Dermis blood vessel endothelial cell (primary cell): ENCODE measurements around the gene C1orf35. TPM values are rescaled to one million over a fixed set of nuclear protein-coding genes. Genes with fewer than 3 reads are reported as not detected.
"Not testable (repeated sequence)": the region's sequence is repeated elsewhere in the genome, so short reads cannot be mapped to it uniquely, and the experiment has no call there.

Experiments
- DNase-seq: peaks from one replicate; pipeline ENCODE4 v3.0.0; 2010
- total RNA-seq: library from RNA; depleted of rRNA; stranded (reverse); fragments of >200 nt; gene quantifications from 2 replicates; pipeline ENCODE4 v1.2.3, GENCODE V29; 2014

Gene C1orf35
- total RNA-seq, 1 donor from 2014 or later: 18.5 TPM

- DNase-seq: no peak
These were observed 39.1 kb upstream of the C1orf35 start for GRCh38 chr1:228142155-228142691.

DNA sequence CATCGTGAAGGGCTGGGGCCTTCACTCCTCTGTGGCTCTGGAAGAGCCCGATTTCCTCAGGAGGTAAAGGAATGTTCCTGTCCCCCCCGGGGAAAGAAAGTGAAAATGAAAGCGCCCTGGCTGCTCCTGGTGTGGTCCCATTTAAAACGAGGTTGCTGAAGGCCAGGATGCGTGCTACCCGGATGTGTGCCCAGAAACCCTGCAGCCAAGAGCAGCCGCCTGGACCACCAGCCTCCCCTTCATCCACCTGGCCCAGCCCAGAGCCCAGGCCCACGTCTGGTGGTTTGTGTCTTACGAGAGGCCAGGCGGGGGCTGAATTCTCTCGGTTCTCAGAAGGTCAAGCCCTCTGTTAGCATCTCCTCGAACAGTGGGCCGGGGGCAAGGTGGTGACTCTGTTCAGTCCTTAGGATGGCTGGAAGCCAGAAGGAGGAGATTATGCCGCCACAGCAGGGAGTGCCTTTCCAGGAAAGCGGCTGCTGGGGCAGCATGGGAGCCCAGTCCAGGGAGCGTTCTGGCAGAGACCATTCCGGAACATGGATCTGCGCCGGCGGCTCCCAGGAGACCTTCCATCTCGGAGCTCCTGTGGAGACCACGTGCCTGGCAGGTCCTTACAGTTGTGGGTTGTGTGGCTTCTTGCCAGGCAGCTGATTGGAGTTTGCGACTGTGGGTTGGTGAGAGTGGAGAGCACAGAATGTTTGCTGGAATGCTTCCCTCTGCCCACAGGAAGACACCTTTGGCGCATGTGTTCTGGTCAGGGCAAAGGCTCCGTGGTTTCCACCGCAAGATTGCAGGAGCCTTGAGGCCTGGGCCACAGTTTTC is 38.3 kb upstream of the C1orf35 start:
- peak; percentile 70 for DNase-seq

DNA sequence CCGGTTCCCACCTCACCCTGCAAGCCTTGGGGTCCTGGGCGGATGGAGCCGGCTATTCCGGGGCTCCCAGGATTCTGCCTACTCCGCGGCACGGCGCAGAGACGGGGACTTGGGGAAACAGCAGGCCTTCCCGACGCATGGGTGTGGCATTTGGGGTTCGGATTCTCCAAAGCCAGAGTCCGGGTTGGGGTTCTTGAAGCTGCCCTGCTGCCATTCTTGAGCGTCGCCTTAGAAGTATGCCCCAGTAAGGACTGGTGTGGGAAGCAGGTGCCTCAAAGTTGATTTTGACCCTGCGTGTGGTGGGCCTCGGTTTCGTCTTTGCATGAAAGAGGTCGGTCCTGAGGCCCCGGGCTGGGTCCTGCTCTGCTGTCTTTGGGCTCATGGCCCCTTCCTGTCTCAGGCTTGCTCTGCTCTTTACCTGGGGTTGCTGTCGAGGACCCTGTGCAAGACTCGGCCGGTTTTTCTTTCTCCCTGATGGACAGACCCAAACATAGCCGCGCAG is 37.6 kb upstream of the C1orf35 start:
- DNase-seq: peak; percentile 28

- peak; percentile 100 for DNase-seq
These were observed 37.0 kb upstream of the C1orf35 start, which contains the start of gene GUK1 for GRCh38 chr1:228139931-228140723. TSS of gene GUK1 (plus strand) at chr1:228140279. CDS start at chr1:228140303, 24 bp downstream.

- DNase-seq: no peak
These were observed 36.3 kb upstream of the C1orf35 start for GRCh38 chr1:228139406-228139930.

- no peak for DNase-seq
These were observed 33.8 kb upstream of the C1orf35 start for GRCh38 chr1:228136901-228137300.

DNA sequence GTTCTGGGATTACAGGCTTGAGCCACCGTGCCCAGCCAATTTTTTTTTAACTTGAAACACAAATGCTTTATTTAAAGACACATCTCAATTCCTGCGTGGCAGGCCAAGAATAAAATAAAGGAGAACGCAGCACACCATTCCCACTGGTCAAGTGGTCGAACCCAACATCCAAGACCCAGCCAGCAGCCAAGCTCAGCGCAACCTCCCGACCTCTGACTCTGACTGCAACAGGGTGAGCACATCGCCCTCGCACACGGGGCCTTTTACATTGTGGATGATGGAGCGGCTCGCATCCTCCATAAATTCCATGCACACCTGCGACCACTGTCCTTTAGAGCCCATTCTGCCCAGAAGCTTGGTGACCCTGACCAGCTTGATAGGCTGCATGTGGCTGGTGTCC is 31.5 kb upstream of the C1orf35 start:
- DNase-seq: no peak

- DNase-seq: no peak
These were observed 28.6 kb upstream of the C1orf35 start for GRCh38 chr1:228131766-228132165.

- no peak for DNase-seq
These were observed 22.1 kb upstream of the C1orf35 start for GRCh38 chr1:228125185-228125584.

DNA sequence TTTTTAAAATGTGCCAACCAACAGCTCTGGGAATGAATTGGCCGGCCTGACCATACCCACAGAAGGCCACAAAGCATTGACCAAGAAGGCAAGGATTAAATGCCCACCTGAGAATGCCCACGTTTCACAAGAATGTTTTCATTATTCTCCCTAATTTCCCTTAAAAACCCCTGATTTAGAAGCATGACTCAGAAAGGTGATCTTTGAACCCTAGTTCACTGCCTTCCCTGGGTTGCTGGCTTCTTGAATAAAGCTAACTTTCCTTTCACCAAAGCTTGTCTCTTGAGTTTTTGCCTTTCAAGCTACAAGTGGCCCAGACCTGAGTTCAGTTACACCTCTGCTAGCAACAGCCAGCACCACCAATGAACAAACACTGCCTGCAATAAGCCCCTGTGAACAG is 20.4 kb upstream of the C1orf35 start:
- no peak for DNase-seq

- DNase-seq: no peak
These were observed 19.9 kb upstream of the C1orf35 start for GRCh38 chr1:228122921-228123441.

DNA sequence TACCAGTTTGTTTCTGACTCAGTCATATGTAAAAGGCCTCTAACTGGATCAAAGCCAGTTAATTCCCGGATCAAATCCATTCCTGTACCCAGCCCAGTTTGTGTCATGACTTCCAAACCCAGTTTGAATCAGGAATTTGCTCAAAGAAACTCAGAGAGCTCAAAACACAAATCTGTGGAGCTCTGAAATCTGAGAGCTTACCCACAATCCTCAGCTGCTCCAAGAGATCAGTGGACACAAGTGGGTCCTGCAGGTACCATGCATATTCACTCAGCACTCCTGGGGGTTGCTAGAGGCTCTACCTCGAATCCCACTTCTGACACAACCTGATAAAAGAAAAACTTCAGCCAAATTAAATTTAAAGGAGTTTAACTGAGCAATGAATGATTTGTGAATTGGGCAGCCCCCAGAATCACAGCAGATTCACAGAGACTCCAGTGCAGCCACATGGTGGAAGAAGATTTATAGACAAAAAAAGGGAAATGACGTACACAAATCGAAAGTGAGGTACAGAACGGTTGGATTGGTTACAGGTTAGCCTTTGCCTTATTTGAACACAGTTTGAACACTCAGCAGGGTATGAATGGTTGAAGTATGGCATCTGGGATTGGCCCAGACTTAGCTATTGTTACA is 17.8 kb upstream of the C1orf35 start:
- DNase-seq: no peak

GRCh38 chr1:228120351-228120750 is 17.2 kb upstream of the C1orf35 start:
- no peak for DNase-seq

DNA sequence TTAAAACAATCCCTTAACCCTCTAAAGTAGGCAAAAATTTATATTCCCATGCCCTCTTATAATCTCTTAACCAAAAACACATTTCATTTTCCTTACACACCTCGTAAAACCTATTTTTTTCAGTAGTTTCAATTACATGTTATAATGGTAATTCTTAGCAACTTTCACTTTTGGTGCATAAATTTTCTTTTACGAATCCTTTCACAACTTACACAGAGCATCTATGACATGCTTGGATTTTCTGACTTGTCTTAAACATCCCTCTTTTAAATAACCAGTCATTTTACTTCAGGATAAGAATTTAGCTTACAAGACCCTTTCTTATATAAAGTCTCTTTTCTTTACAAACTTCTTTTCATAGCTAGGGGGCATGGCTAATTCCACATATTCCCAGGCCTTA is 14.9 kb upstream of the C1orf35 start:
- no peak for DNase-seq

DNA sequence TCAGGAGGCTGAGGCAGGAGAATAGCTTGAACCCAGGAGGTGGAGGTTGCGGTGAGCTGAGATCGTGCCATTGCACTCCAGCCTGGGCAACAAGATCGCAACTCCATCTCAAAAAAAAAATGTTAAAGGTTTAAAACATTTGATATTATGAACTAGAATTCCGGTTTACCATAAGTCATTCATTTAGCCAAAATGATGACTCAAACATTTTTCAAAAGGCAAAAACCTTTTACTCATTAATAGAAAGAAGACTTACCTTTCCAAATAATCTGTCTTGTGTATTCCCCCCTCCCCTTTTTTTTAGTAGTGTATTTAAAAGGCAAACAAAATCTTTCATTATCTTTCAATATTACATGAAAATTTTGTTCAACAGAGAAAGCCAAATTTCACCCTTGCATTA is 14.2 kb upstream of the C1orf35 start:
- no peak for DNase-seq

DNA sequence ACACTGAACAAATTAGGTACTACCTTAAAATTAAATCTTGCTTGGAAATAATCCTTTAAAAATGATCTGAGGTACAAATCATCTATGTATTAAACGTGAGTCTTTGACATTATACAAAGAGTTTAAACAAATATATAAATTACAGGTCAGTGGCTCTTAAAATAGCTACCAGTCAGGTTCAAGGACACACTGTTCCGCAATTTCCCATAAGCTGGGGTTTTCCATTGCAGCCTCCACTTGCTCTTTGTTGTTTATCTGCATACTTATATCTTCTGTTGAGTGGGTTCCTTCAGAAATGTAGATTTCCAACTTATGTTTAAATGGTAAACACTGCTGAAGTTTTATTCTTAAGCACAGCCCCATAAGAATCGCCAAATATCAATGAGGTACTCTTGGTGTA is 11.7 kb upstream of the C1orf35 start:
- no peak for DNase-seq

GRCh38 chr1:228112617-228113016 is 9.5 kb upstream of the C1orf35 start:
- DNase-seq: no peak

DNA sequence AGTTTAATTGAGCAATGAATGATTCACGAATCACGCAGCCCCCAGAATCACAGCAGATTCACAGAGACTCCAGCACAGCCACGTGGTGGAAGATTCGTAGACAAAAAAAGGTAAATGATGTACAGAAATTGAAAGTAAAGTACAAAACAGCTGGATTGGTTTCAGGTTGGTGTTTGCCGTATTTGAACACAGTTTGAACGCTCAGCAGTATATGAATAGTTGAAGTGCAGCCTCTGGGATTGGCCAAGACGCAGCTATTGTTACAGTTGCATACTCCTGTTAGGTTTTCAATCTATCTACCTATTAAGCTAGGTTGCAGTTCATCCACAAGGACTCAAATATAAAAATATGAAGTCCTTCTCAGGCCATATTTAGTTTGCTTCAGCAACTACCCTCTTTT is 9.0 kb upstream of the C1orf35 start:
- no peak for DNase-seq

GRCh38 chr1:228111315-228111714 is 8.2 kb upstream of the C1orf35 start:
- DNase-seq: not testable (repeated sequence)

GRCh38 chr1:228110556-228110955 is 7.4 kb upstream of the C1orf35 start:
- DNase-seq: no peak

DNA sequence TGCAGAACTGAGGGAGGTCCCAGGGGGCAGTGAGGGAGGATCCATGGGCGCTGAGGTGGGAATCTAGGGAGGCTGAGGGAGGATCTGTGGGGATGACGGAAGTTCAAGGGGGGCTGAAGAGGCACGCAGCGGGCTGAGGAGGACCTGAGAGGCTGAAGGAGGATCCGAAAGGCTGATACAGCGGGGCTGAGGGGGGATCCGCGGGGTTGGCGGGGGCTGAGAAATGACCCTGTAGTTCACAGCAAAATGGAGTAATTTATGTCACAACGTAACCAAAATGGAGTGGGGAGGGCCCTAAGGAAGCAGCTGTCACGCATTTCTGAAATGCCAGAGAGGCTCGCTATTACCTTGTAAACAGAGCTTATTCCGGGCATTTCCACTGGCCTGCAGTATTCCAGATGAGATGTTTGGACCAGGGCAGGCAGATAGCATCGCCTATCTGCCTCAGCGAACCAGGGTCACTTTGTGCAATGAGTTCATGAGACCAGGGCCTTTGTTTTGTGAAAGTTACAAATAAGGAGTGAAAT is 6.9 kb upstream of the C1orf35 start:
- peak; percentile 77 for DNase-seq
